Glomerular visceral epithelial cell (primary cell): Measurements from ENCODE around the gene SNX25.
"Not testable (repeated sequence)": the region's sequence is repeated elsewhere in the genome, so short reads cannot be mapped to it uniquely, and the experiment has no call there.

ENCODE experiments used
- DNase-seq: peaks from one replicate; pipeline ENCODE4 v3.0.0-alpha.2; 2016; ENCODE audit errors: extremely low spot score

Gene SNX25

GRCh38 chr4:185229021-185229818, 19.8 kb downstream of the SNX25 start:
- DNase-seq, result no peak

GRCh38 chr4:185232370-185232769, 23.0 kb downstream of the SNX25 start:
- peak; percentile 16 for DNase-seq

GRCh38 chr4:185235119-185235842, 25.9 kb downstream of the SNX25 start:
- DNase-seq, result no peak

- DNase-seq, result no peak
Measured at GRCh38 chr4:185235843-185236503, 26.6 kb downstream of the SNX25 start.

- no peak for DNase-seq
Measured at GRCh38 chr4:185237175-185237574, 27.8 kb downstream of the SNX25 start.

- DNase-seq, result no peak
Measured at GRCh38 chr4:185238215-185238681, 28.9 kb downstream of the SNX25 start.

- DNase-seq, result no peak
Measured at GRCh38 chr4:185238750-185239149, 29.4 kb downstream of the SNX25 start.

GRCh38 chr4:185240486-185240885, 31.1 kb downstream of the SNX25 start:
- DNase-seq, result not testable (repeated sequence)

GRCh38 chr4:185242749-185243533, 33.5 kb downstream of the SNX25 start:
- no peak for DNase-seq

- no peak for DNase-seq
Measured at GRCh38 chr4:185243879-185244278, 34.5 kb downstream of the SNX25 start.

GRCh38 chr4:185244763-185245162, 35.4 kb downstream of the SNX25 start:
- DNase-seq, result no peak

- no peak for DNase-seq
Measured at GRCh38 chr4:185246453-185246852, 37.1 kb downstream of the SNX25 start.

GRCh38 chr4:185247151-185247550, 37.8 kb downstream of the SNX25 start:
- DNase-seq, result no peak

- no peak for DNase-seq
Measured at GRCh38 chr4:185248393-185249039, 39.1 kb downstream of the SNX25 start.

GRCh38 chr4:185249105-185249504, 39.7 kb downstream of the SNX25 start:
- DNase-seq, result no peak

- DNase-seq, result peak; percentile 27
Measured at GRCh38 chr4:185254434-185254833, 45.0 kb downstream of the SNX25 start.

GRCh38 chr4:185255868-185256267, 46.5 kb downstream of the SNX25 start:
- no peak for DNase-seq

- peak; percentile 80 for DNase-seq
Measured at GRCh38 chr4:185256446-185256845, 47.0 kb downstream of the SNX25 start.

GRCh38 chr4:185257086-185257485, 47.7 kb downstream of the SNX25 start:
- DNase-seq, result no peak

GRCh38 chr4:185257694-185258093, 48.3 kb downstream of the SNX25 start:
- DNase-seq, result no peak

- DNase-seq, result peak; percentile 67
Measured at GRCh38 chr4:185258741-185259140, 49.3 kb downstream of the SNX25 start.
